K562 (cell line): ENCODE measurements around the gene NFXL1.

Source experiments
- ARID3A ChIP-seq: IDR thresholded peaks from 2 replicates; pipeline ENCODE4 v1.6.1; 2012; ENCODE audit warnings: low read depth, low read length, improper control_type of control experiment, borderline replicate concordance
- CCAR2 ChIP-seq: fragments of 200-400 bp; formaldehyde crosslinking; IDR thresholded peaks from 2 replicates; pipeline ENCODE4 v1.6.1; 2017; ENCODE audit warnings: mild to moderate bottlenecking, low read depth, low read length
- CREB1 ChIP-seq, 2 experiments: sonication (generic) in 1 of 2; formaldehyde crosslinking in 1 of 2; IDR thresholded peaks; 2 replicates each; pipeline versions ENCODE4 v1.6.1 to v1.8.0; 2012 to 2022; ENCODE audit warnings: inconsistent platforms in 1 of 2, mild to moderate bottlenecking in 1 of 2, missing genetic modification reagents in 1 of 2, moderate library complexity in 1 of 2
- CTCF ChIP-seq, 3 experiments: IDR thresholded peaks in 2 of 3; conservative IDR thresholded peaks in 1 of 3; 2 replicates each; pipeline ENCODE4 v1.5.1; 2011 to 2012; ENCODE audit warnings: low read length in 3 of 3, mild to moderate bottlenecking in 3 of 3, control low read depth in 2 of 3, improper control_type of control experiment in 1 of 3, inconsistent platforms in 1 of 3, low read depth in 1 of 3, mixed read lengths in 1 of 3, moderate library complexity in 1 of 3; ENCODE audit not compliant: insufficient read depth in 2 of 3
- DDX20 ChIP-seq: fragments of 450-650 bp; IDR thresholded peaks from 2 replicates; pipeline ENCODE4 v1.6.1; 2016; ENCODE audit warnings: missing genetic modification characterization, low read depth, mild to moderate bottlenecking, missing compliant biosample characterization, moderate library complexity
- ELK1 ChIP-seq: sonication (generic); formaldehyde crosslinking; IDR thresholded peaks from 2 replicates; pipeline ENCODE4 v1.8.1; 2022; ENCODE audit warnings: missing genetic modification reagents
- EZH2 ChIP-seq: IDR thresholded peaks from 2 replicates; pipeline ENCODE4 v1.6.1; 2012; ENCODE audit warnings: low read depth, mild to moderate bottlenecking, inconsistent platforms, low read length, borderline replicate concordance
- GABPA ChIP-seq: fragments of 200-800 bp; sonication (Bioruptor generic); conservative IDR thresholded peaks from 2 replicates; pipeline ENCODE4 v1.6.1; 2016; ENCODE audit warnings: low read depth, missing genetic modification characterization, missing compliant biosample characterization
- LCOR ChIP-seq: sonication (generic); formaldehyde crosslinking; IDR thresholded peaks from 2 replicates; pipeline ENCODE4 v1.8.0; 2022; ENCODE audit warnings: mild to moderate bottlenecking, missing genetic modification reagents
- NFE2L1 ChIP-seq: fragments of 450-650 bp; IDR thresholded peaks from 2 replicates; pipeline ENCODE4 v1.6.1; 2016; ENCODE audit warnings: missing genetic modification characterization, low read depth, mild to moderate bottlenecking, missing compliant biosample characterization, moderate library complexity, borderline replicate concordance
- POLR2A ChIP-seq: fragments of 450-650 bp; conservative IDR thresholded peaks from 2 replicates; pipeline ENCODE4 v1.6.1; 2016
- PREB ChIP-seq: sonication (generic); formaldehyde crosslinking; IDR thresholded peaks from 2 replicates; pipeline ENCODE4 v1.8.1; 2023; ENCODE audit warnings: mild to moderate bottlenecking, missing genetic modification reagents
- SETDB1 ChIP-seq: IDR thresholded peaks from one replicate; pipeline ENCODE4 v1.6.1; 2012; ENCODE audit warnings: low read length, control low read depth, inconsistent platforms
- TARDBP ChIP-seq: fragments of 450-650 bp; IDR thresholded peaks from 2 replicates; pipeline ENCODE4 v1.6.1; 2016

GRCh38 chr4:47907089-47907646 lies 7.2 kb downstream of the NFXL1 start:
- TF ChIP-seq GABPA (tag) (no peak), TARDBP (no peak), POLR2A (no peak), CTCF (IDR thresholded peaks at IDR 0.05 in 2 of 3, conservative IDR thresholded peaks at IDR 0.05 in 1 of 3; ENCODE audit: insufficient read depth in 2 of 3, low read depth in 1 of 3, low read length in 3 of 3) (no peak), EZH2 (no peak), LCOR (no peak), DDX20 (tag) (no peak), CCAR2 (no peak), PREB (no peak), NFE2L1 (no peak), ELK1 (CRISPR knock-in tag) (no peak), CREB1 (IDR thresholded peaks at IDR 0.05) (no peak), CREB1 (CRISPR knock-in tag; IDR thresholded peaks at IDR 0.05) (no peak), ARID3A (no peak), SETDB1 (no peak)
